HEK293T (cell line): ENCODE measurements around the gene RPS21.

Source experiments
- ARNT ChIP-seq: fragments of 450-650 bp; IDR thresholded peaks from 2 replicates; pipeline ENCODE4 v1.6.1; 2017; ENCODE audit warnings: mild to moderate bottlenecking
- ELF4 ChIP-seq: fragments of 450-650 bp; IDR thresholded peaks from 2 replicates; pipeline ENCODE4 v1.6.1; 2017; ENCODE audit warnings: antibody characterized with exemption
- TARDBP ChIP-seq: fragments of 450-650 bp; IDR thresholded peaks from 2 replicates; pipeline ENCODE4 v1.6.1; 2016

GRCh38 chr20:62372042-62372993 lies 14.6 kb upstream of the RPS21 start:
- TF ChIP-seq ARNT (no peak), TARDBP (no peak), ELF4 (no peak)
